B cell (primary cell): ENCODE results near the gene TMEM44. TPM values are rescaled to one million over a fixed set of nuclear protein-coding genes. Genes with fewer than 3 reads are reported as not detected.

ENCODE experiments used
- ATAC-seq: fragments of 200-7000 bp; cut with Tn5 transposase; one replicate; pipeline ENCODE4 v1.10.0; 2021; ENCODE audit warnings: low read depth, mild to moderate bottlenecking, moderate number of reproducible peaks, moderate library complexity
- CTCF ChIA-PET: fragments of 350-600 bp; sonication (Branson Sonifier 250); formaldehyde crosslinking; loops from one replicate; lab custom pipeline; 2021; ENCODE audit warnings: antibody characterized with exemption, inconsistent platforms; lab: Charles Lee
- POLR2A ChIA-PET: fragments of 350-600 bp; sonication (Branson Sonifier 250); formaldehyde crosslinking; loops from one replicate; lab custom pipeline; 2021; ENCODE audit warnings: antibody characterized with exemption; lab: Charles Lee
- DNase-seq: peaks from one replicate; pipeline ENCODE4 v3.0.0; 2013
- H2AFZ ChIP-seq: 2 replicates; pipeline ENCODE4 v1.6.1; 2012; ENCODE audit warnings: mild to moderate bottlenecking, low read depth, low read length; ENCODE audit not compliant: insufficient read depth, poor library complexity, severe bottlenecking
- H3K27ac ChIP-seq, 2 donors: 1 replicate in 1 of 2; 2 replicates in 1 of 2; pipeline ENCODE4 v1.5.1; 2012 to 2013; ENCODE audit warnings: low read length in 2 of 2, mild to moderate bottlenecking in 2 of 2, moderate library complexity in 1 of 2
- H3K27me3 ChIP-seq, 4 experiments: fragments of 200-600 bp in 1 of 4; sonication (generic) in 1 of 4; replicated peaks in 1 of 4; 1 replicate in 2 of 4; 2 replicates in 2 of 4; pipeline versions ENCODE4 v1.6.1 to v1.7.0; 2013 to 2016; ENCODE audit warnings: low read length in 3 of 4, mild to moderate bottlenecking in 2 of 4, mixed read lengths in 1 of 4, moderate library complexity in 1 of 4; ENCODE audit not compliant: insufficient read depth in 4 of 4, control insufficient read depth in 3 of 4; ENCODE audit errors: control extremely low read depth in 1 of 4
- H3K36me3 ChIP-seq, 2 experiments: replicated peaks in 1 of 2; 1 replicate in 1 of 2; 2 replicates in 1 of 2; pipeline versions ENCODE4 v1.6.1 to v1.7.1; 2013; ENCODE audit warnings: low read length in 1 of 2; ENCODE audit not compliant: insufficient read depth in 2 of 2, control insufficient read depth in 1 of 2; ENCODE audit errors: control extremely low read depth in 1 of 2, extremely low read depth in 1 of 2
- H3K4me1 ChIP-seq, 2 donors: fragments of 200-600 bp in 1 of 2; sonication (generic) in 1 of 2; 1 replicate in 1 of 2; 2 replicates in 1 of 2; pipeline versions ENCODE4 v1.5.1 to v1.6.1; 2013 to 2017; ENCODE audit warnings: low read length in 2 of 2; ENCODE audit not compliant: control insufficient read depth in 2 of 2, insufficient read depth in 2 of 2
- H3K4me2 ChIP-seq: replicated peaks from 2 replicates; pipeline ENCODE3; 2012; ENCODE audit warnings: mild to moderate bottlenecking, low read depth, low read length; ENCODE audit not compliant: poor library complexity, severe bottlenecking
- H3K4me3 ChIP-seq, 5 experiments: fragments of 200-600 bp in 1 of 5; sonication (generic) in 1 of 5; 1 replicate in 3 of 5; 2 replicates in 2 of 5; pipeline versions ENCODE4 v1.5.1 to v1.7.0; 2011 to 2016; ENCODE audit warnings: low read length in 4 of 5, mild to moderate bottlenecking in 4 of 5, low read depth in 2 of 5, control low read depth in 1 of 5, moderate library complexity in 1 of 5; ENCODE audit not compliant: insufficient read depth in 1 of 5; ENCODE audit errors: control extremely low read depth in 1 of 5, extremely low read depth in 1 of 5
- H3K79me2 ChIP-seq: fragments of 200-600 bp; sonication (generic); one replicate; pipeline ENCODE4 v1.6.0; 2016; ENCODE audit warnings: low read length; ENCODE audit not compliant: control insufficient read depth, insufficient read depth
- H3K9ac ChIP-seq: fragments of 200-600 bp; sonication (generic); 2 replicates; pipeline ENCODE4 v1.6.1; 2017; ENCODE audit warnings: mild to moderate bottlenecking, low read length, moderate library complexity
- H3K9me3 ChIP-seq, 3 donors: one replicate each; pipeline versions ENCODE4 v1.6.1 to v1.7.1; 2013; ENCODE audit warnings: low read length in 2 of 3; ENCODE audit not compliant: control insufficient read depth in 2 of 3, insufficient read depth in 1 of 3; ENCODE audit errors: control extremely low read depth in 1 of 3
- H4K20me1 ChIP-seq: 2 replicates; pipeline ENCODE4 v1.6.0; 2012; ENCODE audit warnings: mild to moderate bottlenecking, low read length; ENCODE audit not compliant: insufficient read depth, control insufficient read depth, poor library complexity, severe bottlenecking
- H3K27ac Mint-ChIP-seq: one replicate; pipeline ENCODE4 v1.8.0; 2021; ENCODE audit warnings: mixed read lengths
- H3K27me3 Mint-ChIP-seq: one replicate; pipeline ENCODE4 v1.8.0; 2021; ENCODE audit warnings: mixed read lengths
- H3K4me1 Mint-ChIP-seq: one replicate; pipeline ENCODE4 v1.8.0; 2021; ENCODE audit warnings: mixed read lengths
- H3K4me3 Mint-ChIP-seq: one replicate; pipeline ENCODE4 v1.8.0; 2021; ENCODE audit warnings: mixed read lengths
- H3K9me3 Mint-ChIP-seq: one replicate; pipeline ENCODE4 v1.8.0; 2022; ENCODE audit warnings: mixed read lengths; ENCODE audit not compliant: insufficient read depth
- CTCF ChIP-seq: fragments of 200-600 bp; IDR thresholded peaks from one replicate; pipeline ENCODE4 v1.8.0; 2022; ENCODE audit warnings: antibody characterized with exemption, mild to moderate bottlenecking
- EZH2 ChIP-seq: IDR thresholded peaks from 2 replicates; pipeline ENCODE4 v1.6.1; 2012; ENCODE audit warnings: borderline replicate concordance, low read depth, mild to moderate bottlenecking, moderate library complexity, low read length; ENCODE audit not compliant: insufficient read depth, poor library complexity, severe bottlenecking
- WGBS: methylation state at CpG from one replicate; pipeline ENCODE4 v1.1.5; 2013; ENCODE audit warnings: missing lambda C conversion rate; ENCODE audit not compliant: insufficient coverage; 5-methylcytosine and 5-hydroxymethylcytosine counted together
- intact Hi-C: fragments of 100-400 bp; cut with micrococcal nuclease; formaldehyde crosslinking; loops from one replicate; pipeline ENCODE4 v1.10.0; 2022
- polyA plus RNA-seq: library from polyadenylated mRNA; depleted of rRNA; stranded (reverse); fragments of >200 nt; gene quantifications from 2 replicates; pipeline ENCODE4 v1.2.3, GENCODE V29; 2012
- total RNA-seq, 2 donors: library from RNA; stranded (reverse); fragments of 120-200 nt in 1 of 2; gene quantifications; 1 replicate in 1 of 2; 2 replicates in 1 of 2; pipeline versions ENCODE4 v1.2.3 to v1.2.4, GENCODE V29; 2013 to 2022

The TMEM44 gene
- total and polyA plus RNA-seq, 2 donors (not counting 1 experiment from before 2014, with no cell fraction given), result 4.1 to 7.5 TPM

GRCh38 chr3:194659778-194660177 is 26.6 kb upstream of the TMEM44 start:
- intact Hi-C loops, result no loop called here
- H3K79me2 ChIP-seq, result peaks cover 15% of the 10 kb centered on the region
- H2AFZ ChIP-seq, result no peak overlapping the region
- no peak overlapping the region for H3K4me3 ChIP-seq
- H3K4me2 ChIP-seq, result no peak overlapping the region
- H3K36me3 ChIP-seq, result peaks cover 15 to 69% of the 10 kb centered on the region in 2 experiments
- peaks cover 6% of the 10 kb centered on the region for H4K20me1 ChIP-seq
- ChIA-PET POLR2A (no interaction called here), CTCF (interaction anchor here (0.7 to 2.4 kb wide), 2 partner anchors 11 to 610 kb away, joined by 3 to 13 read pairs; partner anchors contain the start of gene LSG1)
- H3K9ac ChIP-seq, result no peak overlapping the region
- H3K9me3 ChIP-seq, result no peaks in the 10 kb centered on the region
- no peak overlapping the region for H3K27ac Mint-ChIP-seq
- no peaks in the 10 kb centered on the region for H3K9me3 Mint-ChIP-seq
- H3K27ac ChIP-seq, result no peak overlapping the region
- H3K27me3 Mint-ChIP-seq, result no peaks in the 10 kb centered on the region
- 100% methylated on average over 2 of the region's 7 CpGs for WGBS
- TF ChIP-seq EZH2 (no peak), CTCF (no peak)
- no peak for ATAC-seq
- H3K4me3 Mint-ChIP-seq, result no peak overlapping the region
- H3K4me1 ChIP-seq, result no peaks in the 10 kb centered on the region
- no peaks in the 10 kb centered on the region for H3K27me3 ChIP-seq
- DNase-seq, result no peak
- H3K4me1 Mint-ChIP-seq, result no peaks in the 10 kb centered on the region

GRCh38 chr3:194658477-194659242 is 25.4 kb upstream of the TMEM44 start:
- WGBS, result 84% methylated on average over 4 of the region's 5 CpGs
- Histone ChIP-seq H3K4me1 (no peaks in the 10 kb centered on the region), H4K20me1 (peaks cover 11% of the 10 kb centered on the region), H2AFZ (no peak overlapping the region), H3K36me3 (peaks cover 12 to 71% of the 10 kb centered on the region in 2 experiments), H3K4me3 (no peak overlapping the region), H3K27ac (no peak overlapping the region), H3K79me2 (peaks cover 15% of the 10 kb centered on the region), H3K9ac (no peak overlapping the region), H3K9me3 (no peaks in the 10 kb centered on the region), H3K4me2 (no peak overlapping the region), H3K27me3 (no peaks in the 10 kb centered on the region)
- no peak overlapping the region for H3K4me3 Mint-ChIP-seq
- DNase-seq (no peak), ATAC-seq (no peak)
- TF ChIP-seq EZH2 (no peak), CTCF (no peak)
- ChIA-PET POLR2A (no interaction called here), CTCF (interaction anchor here (2.4 kb wide), 1 partner anchor 12 kb away, joined by 13 read pairs; the partner anchor contains the start of gene LSG1)
- no peak overlapping the region for H3K27ac Mint-ChIP-seq
- H3K4me1 Mint-ChIP-seq, result no peaks in the 10 kb centered on the region
- H3K27me3 Mint-ChIP-seq, result no peaks in the 10 kb centered on the region
- intact Hi-C loops, result no loop called here
- no peaks in the 10 kb centered on the region for H3K9me3 Mint-ChIP-seq
